GM23338 (cell line): ENCODE results near the gene RALY.

Experiments used
- CREB1 ChIP-seq: fragments of 250-450 bp; sonication (Bioruptor Pico); IDR thresholded peaks from 2 replicates; pipeline ENCODE4 v1.5.0; 2020; ENCODE audit warnings: low read depth, mild to moderate bottlenecking, moderate library complexity
- EZH2 ChIP-seq: fragments of 200-600 bp; sonication (generic); IDR thresholded peaks from one replicate; pipeline ENCODE4 v1.8.0; 2017; ENCODE audit warnings: antibody characterized with exemption, mild to moderate bottlenecking, low read depth; ENCODE audit not compliant: unreplicated experiment
- EZH2phosphoT487 ChIP-seq: fragments of 200-600 bp; sonication (generic); IDR thresholded peaks from one replicate; pipeline ENCODE4 v1.8.1; 2018; ENCODE audit warnings: antibody characterized with exemption; ENCODE audit not compliant: unreplicated experiment
- JUNB ChIP-seq: IDR thresholded peaks from one replicate; pipeline ENCODE4 v1.6.1; 2016; ENCODE audit warnings: antibody characterized with exemption; ENCODE audit not compliant: unreplicated experiment
- NANOG ChIP-seq: IDR thresholded peaks from 2 replicates; pipeline ENCODE4 v1.6.1; 2016; ENCODE audit warnings: antibody characterized with exemption, borderline replicate concordance
- POLR2AphosphoS5 ChIP-seq: IDR thresholded peaks from 2 replicates; pipeline ENCODE4 v1.6.1; 2016; ENCODE audit warnings: antibody characterized with exemption, low read depth
- ZNF114 ChIP-seq: fragments of 250-450 bp; sonication (Bioruptor Pico); IDR thresholded peaks from 2 replicates; pipeline ENCODE4 v1.5.0; 2020; ENCODE audit warnings: mild to moderate bottlenecking, moderate library complexity
- TF ChIP-seq, protein P1 (sequence below), 2 experiments: fragments of 200-600 bp in 1 of 2; sonication (generic) in 1 of 2; conservative IDR thresholded peaks; 2 replicates each; pipeline versions ENCODE4 v1.5.1 to v1.6.1; 2016 to 2017; ENCODE audit warnings: antibody characterized with exemption in 2 of 2, low read depth in 2 of 2, mild to moderate bottlenecking in 2 of 2, moderate library complexity in 1 of 2
- TF ChIP-seq, protein P2 (sequence below): IDR thresholded peaks from one replicate; pipeline ENCODE4 v1.6.1; 2018; ENCODE audit warnings: antibody characterized with exemption; ENCODE audit not compliant: unreplicated experiment
- TF ChIP-seq, protein P3 (sequence below): IDR thresholded peaks from 2 replicates; pipeline ENCODE4 v1.6.1; 2016; ENCODE audit warnings: antibody characterized with exemption
- TF ChIP-seq, protein P4 (sequence below): fragments of 250-450 bp; sonication (Bioruptor Pico); IDR thresholded peaks from 2 replicates; pipeline ENCODE4 v1.5.0; 2020; ENCODE audit warnings: mild to moderate bottlenecking, moderate library complexity

DNA sequence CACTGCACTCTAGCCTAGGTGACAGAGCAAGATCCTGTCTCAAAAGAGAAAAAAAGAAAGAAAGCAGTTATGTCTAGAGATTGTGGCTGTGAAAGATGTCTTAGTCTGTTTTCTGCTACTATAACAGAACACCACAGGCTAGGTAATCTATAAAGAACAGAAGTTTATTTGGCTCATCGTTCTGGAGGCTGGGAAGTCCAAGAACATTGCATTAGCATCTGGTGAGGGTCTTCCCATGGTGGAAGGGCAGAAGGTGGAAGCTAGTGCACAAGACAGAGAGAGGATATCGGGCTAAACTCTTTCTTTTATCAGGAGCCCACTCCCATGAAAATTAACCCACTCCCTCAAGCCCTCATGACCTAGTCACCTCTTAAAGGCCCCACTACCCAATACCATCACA, 16.2 kb upstream of the RALY start:
- TF ChIP-seq, protein P1, sequence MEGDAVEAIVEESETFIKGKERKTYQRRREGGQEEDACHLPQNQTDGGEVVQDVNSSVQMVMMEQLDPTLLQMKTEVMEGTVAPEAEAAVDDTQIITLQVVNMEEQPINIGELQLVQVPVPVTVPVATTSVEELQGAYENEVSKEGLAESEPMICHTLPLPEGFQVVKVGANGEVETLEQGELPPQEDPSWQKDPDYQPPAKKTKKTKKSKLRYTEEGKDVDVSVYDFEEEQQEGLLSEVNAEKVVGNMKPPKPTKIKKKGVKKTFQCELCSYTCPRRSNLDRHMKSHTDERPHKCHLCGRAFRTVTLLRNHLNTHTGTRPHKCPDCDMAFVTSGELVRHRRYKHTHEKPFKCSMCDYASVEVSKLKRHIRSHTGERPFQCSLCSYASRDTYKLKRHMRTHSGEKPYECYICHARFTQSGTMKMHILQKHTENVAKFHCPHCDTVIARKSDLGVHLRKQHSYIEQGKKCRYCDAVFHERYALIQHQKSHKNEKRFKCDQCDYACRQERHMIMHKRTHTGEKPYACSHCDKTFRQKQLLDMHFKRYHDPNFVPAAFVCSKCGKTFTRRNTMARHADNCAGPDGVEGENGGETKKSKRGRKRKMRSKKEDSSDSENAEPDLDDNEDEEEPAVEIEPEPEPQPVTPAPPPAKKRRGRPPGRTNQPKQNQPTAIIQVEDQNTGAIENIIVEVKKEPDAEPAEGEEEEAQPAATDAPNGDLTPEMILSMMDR (conservative IDR thresholded peaks at IDR 0.05; ENCODE audit: low read depth in 2 of 2) = no peak
- TF ChIP-seq POLR2AphosphoS5 = no peak
- TF ChIP-seq, protein P2, sequence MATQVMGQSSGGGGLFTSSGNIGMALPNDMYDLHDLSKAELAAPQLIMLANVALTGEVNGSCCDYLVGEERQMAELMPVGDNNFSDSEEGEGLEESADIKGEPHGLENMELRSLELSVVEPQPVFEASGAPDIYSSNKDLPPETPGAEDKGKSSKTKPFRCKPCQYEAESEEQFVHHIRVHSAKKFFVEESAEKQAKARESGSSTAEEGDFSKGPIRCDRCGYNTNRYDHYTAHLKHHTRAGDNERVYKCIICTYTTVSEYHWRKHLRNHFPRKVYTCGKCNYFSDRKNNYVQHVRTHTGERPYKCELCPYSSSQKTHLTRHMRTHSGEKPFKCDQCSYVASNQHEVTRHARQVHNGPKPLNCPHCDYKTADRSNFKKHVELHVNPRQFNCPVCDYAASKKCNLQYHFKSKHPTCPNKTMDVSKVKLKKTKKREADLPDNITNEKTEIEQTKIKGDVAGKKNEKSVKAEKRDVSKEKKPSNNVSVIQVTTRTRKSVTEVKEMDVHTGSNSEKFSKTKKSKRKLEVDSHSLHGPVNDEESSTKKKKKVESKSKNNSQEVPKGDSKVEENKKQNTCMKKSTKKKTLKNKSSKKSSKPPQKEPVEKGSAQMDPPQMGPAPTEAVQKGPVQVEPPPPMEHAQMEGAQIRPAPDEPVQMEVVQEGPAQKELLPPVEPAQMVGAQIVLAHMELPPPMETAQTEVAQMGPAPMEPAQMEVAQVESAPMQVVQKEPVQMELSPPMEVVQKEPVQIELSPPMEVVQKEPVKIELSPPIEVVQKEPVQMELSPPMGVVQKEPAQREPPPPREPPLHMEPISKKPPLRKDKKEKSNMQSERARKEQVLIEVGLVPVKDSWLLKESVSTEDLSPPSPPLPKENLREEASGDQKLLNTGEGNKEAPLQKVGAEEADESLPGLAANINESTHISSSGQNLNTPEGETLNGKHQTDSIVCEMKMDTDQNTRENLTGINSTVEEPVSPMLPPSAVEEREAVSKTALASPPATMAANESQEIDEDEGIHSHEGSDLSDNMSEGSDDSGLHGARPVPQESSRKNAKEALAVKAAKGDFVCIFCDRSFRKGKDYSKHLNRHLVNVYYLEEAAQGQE = no peak
- TF ChIP-seq, protein P3, sequence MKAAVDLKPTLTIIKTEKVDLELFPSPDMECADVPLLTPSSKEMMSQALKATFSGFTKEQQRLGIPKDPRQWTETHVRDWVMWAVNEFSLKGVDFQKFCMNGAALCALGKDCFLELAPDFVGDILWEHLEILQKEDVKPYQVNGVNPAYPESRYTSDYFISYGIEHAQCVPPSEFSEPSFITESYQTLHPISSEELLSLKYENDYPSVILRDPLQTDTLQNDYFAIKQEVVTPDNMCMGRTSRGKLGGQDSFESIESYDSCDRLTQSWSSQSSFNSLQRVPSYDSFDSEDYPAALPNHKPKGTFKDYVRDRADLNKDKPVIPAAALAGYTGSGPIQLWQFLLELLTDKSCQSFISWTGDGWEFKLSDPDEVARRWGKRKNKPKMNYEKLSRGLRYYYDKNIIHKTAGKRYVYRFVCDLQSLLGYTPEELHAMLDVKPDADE = no peak
- TF ChIP-seq JUNB = no peak
- no peak for TF ChIP-seq EZH2
- no peak for TF ChIP-seq CREB1 (CRISPR knock-in tag)
- TF ChIP-seq, protein P4, sequence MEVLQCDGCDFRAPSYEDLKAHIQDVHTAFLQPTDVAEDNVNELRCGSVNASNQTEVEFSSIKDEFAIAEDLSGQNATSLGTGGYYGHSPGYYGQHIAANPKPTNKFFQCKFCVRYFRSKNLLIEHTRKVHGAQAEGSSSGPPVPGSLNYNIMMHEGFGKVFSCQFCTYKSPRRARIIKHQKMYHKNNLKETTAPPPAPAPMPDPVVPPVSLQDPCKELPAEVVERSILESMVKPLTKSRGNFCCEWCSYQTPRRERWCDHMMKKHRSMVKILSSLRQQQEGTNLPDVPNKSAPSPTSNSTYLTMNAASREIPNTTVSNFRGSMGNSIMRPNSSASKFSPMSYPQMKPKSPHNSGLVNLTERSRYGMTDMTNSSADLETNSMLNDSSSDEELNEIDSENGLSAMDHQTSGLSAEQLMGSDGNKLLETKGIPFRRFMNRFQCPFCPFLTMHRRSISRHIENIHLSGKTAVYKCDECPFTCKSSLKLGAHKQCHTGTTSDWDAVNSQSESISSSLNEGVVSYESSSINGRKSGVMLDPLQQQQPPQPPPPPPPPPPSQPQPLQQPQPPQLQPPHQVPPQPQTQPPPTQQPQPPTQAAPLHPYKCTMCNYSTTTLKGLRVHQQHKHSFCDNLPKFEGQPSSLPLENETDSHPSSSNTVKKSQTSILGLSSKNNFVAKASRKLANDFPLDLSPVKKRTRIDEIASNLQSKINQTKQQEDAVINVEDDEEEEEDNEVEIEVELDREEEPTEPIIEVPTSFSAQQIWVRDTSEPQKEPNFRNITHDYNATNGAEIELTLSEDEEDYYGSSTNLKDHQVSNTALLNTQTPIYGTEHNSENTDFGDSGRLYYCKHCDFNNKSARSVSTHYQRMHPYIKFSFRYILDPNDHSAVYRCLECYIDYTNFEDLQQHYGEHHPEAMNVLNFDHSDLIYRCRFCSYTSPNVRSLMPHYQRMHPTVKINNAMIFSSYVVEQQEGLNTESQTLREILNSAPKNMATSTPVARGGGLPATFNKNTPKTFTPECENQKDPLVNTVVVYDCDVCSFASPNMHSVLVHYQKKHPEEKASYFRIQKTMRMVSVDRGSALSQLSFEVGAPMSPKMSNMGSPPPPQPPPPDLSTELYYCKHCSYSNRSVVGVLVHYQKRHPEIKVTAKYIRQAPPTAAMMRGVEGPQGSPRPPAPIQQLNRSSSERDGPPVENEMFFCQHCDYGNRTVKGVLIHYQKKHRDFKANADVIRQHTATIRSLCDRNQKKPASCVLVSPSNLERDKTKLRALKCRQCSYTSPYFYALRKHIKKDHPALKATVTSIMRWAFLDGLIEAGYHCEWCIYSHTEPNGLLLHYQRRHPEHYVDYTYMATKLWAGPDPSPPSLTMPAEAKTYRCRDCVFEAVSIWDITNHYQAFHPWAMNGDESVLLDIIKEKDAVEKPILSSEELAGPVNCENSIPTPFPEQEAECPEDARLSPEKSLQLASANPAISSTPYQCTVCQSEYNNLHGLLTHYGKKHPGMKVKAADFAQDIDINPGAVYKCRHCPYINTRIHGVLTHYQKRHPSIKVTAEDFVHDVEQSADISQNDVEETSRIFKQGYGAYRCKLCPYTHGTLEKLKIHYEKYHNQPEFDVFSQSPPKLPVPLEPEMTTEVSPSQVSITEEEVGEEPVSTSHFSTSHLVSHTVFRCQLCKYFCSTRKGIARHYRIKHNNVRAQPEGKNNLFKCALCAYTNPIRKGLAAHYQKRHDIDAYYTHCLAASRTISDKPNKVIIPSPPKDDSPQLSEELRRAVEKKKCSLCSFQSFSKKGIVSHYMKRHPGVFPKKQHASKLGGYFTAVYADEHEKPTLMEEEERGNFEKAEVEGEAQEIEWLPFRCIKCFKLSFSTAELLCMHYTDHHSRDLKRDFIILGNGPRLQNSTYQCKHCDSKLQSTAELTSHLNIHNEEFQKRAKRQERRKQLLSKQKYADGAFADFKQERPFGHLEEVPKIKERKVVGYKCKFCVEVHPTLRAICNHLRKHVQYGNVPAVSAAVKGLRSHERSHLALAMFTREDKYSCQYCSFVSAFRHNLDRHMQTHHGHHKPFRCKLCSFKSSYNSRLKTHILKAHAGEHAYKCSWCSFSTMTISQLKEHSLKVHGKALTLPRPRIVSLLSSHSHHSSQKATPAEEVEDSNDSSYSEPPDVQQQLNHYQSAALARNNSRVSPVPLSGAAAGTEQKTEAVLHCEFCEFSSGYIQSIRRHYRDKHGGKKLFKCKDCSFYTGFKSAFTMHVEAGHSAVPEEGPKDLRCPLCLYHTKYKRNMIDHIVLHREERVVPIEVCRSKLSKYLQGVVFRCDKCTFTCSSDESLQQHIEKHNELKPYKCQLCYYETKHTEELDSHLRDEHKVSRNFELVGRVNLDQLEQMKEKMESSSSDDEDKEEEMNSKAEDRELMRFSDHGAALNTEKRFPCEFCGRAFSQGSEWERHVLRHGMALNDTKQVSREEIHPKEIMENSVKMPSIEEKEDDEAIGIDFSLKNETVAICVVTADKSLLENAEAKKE = no peak
- no peak for TF ChIP-seq EZH2phosphoT487
- TF ChIP-seq NANOG = no peak
- TF ChIP-seq ZNF114 (CRISPR knock-in tag) = no peak
